Subcutaneous abdominal adipose tissue (tissue), 5 donors: ENCODE data around the gene KRT74.
A peak's percentile ranks its signal among the peaks of the same experiment; 100 is the strongest.

Experiments used
- H3K27ac ChIP-seq: one replicate; pipeline ENCODE4 v1.7.0; 2013; ENCODE audit warnings: low read depth, mild to moderate bottlenecking, inconsistent platforms, low read length, moderate library complexity
- H3K27me3 ChIP-seq, 5 donors: one replicate each; pipeline ENCODE4 v1.7.0; 2013; ENCODE audit warnings: low read length in 5 of 5, inconsistent platforms in 1 of 5; ENCODE audit not compliant: control insufficient read depth in 5 of 5, insufficient read depth in 4 of 5
- H3K36me3 ChIP-seq, 5 donors: one replicate each; pipeline ENCODE4 v1.7.0; 2013; ENCODE audit warnings: low read length in 5 of 5; ENCODE audit not compliant: control insufficient read depth in 5 of 5, insufficient read depth in 5 of 5
- H3K4me1 ChIP-seq, 5 donors: one replicate each; pipeline ENCODE4 v1.7.0; 2013; ENCODE audit warnings: low read length in 5 of 5, mild to moderate bottlenecking in 3 of 5, moderate library complexity in 1 of 5; ENCODE audit not compliant: control insufficient read depth in 5 of 5, insufficient read depth in 5 of 5
- H3K4me3 ChIP-seq, 5 donors: one replicate each; pipeline ENCODE4 v1.7.0; 2013; ENCODE audit warnings: low read length in 5 of 5, low read depth in 1 of 5
- H3K9ac ChIP-seq, 5 donors: one replicate each; pipeline ENCODE4 v1.7.0; 2013; ENCODE audit warnings: low read length in 5 of 5, mild to moderate bottlenecking in 4 of 5, moderate library complexity in 3 of 5
- H3K9me3 ChIP-seq, 5 donors: one replicate each; pipeline ENCODE4 v1.7.0; 2013; ENCODE audit warnings: low read length in 5 of 5; ENCODE audit not compliant: control insufficient read depth in 5 of 5
- donor health status: healthy.
- donor health status: healthy.
- donor health status: healthy.
- donor health status: healthy.
- donor health status: healthy.

The KRT74 gene

DNA sequence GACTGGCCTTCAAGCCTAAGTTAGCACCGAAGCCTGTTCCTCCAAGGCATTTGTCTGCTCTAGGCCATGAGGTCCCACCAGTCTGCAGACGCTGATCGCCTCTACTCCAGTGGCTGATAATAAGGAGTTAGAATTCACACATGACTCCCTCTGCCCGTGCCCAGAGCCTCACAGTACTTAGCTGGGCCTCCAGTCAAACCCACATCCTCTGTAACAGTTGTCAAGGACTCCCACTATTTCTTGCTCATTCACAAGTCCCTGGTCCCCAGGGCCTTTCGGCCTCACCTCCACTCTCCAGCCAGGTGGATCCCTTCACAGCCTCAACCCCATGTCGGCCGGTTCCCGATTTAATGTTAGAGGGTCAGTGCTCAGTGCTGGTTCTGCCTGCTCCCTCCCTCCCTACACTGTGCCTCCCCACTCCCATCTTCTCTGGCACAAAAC, 47.1 kb downstream of the KRT74 start:
- Histone ChIP-seq H3K4me1 (peaks cover 3 to 33% (median 21%) of the 10 kb centered on the region in 5 donors), H3K36me3 (no peaks in the 10 kb centered on the region), H3K27me3 (peaks cover 0 to 3% (median 0%) of the 10 kb centered on the region in 5 donors), H3K4me3 (no peak overlapping the region), H3K9ac (no peak overlapping the region), H3K9me3 (no peaks in the 10 kb centered on the region), H3K27ac (no peak overlapping the region)

DNA sequence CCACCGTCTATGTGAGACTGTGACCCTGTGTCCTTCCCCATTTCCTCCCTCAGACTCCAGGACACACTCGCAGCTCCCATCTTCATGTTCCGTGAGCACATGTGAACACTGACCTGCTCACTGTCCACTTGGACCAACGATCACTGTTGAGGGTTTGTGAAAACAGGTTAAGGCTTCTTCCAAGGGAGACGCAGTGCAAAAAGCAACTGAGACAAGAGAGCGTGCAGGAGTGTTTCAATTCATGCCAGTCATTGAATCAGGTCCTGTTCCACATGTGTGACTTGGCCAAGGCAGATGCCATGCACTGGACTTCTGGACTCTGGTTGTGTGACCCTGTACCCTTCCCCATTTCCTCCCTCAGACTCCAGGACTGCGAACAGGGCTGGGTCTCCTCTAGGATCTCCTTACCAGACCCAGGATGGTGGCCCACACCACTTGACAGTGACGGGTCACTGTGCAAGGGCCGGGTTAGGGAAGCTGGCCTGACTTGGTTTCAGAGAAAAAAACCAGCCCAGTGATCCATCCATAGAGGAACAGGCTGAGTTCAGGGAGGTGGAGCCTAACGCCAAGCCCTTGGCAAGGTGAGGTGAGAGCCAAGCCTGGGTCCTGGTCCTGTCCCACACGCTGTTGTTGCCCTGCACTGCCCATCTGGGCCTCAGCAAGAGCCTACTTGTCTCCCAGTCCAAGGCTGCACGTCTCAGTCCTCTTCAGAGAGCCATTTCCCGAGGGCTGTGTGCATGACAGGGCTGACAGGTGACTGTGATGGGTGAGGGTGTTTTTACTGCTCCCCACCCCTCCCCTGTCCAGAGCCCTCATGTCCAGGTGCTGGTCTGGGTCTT, 47.8 kb downstream of the KRT74 start:
- no peaks in the 10 kb centered on the region for H3K9me3 ChIP-seq
- peaks cover 0 to 3% (median 0%) of the 10 kb centered on the region in 5 donors for H3K27me3 ChIP-seq
- no peak overlapping the region for H3K27ac ChIP-seq
- no peak overlapping the region for H3K4me3 ChIP-seq
- no peaks in the 10 kb centered on the region for H3K36me3 ChIP-seq
- no peak overlapping the region for H3K9ac ChIP-seq
- peaks cover 3 to 38% (median 27%) of the 10 kb centered on the region in 5 donors for H3K4me1 ChIP-seq

DNA sequence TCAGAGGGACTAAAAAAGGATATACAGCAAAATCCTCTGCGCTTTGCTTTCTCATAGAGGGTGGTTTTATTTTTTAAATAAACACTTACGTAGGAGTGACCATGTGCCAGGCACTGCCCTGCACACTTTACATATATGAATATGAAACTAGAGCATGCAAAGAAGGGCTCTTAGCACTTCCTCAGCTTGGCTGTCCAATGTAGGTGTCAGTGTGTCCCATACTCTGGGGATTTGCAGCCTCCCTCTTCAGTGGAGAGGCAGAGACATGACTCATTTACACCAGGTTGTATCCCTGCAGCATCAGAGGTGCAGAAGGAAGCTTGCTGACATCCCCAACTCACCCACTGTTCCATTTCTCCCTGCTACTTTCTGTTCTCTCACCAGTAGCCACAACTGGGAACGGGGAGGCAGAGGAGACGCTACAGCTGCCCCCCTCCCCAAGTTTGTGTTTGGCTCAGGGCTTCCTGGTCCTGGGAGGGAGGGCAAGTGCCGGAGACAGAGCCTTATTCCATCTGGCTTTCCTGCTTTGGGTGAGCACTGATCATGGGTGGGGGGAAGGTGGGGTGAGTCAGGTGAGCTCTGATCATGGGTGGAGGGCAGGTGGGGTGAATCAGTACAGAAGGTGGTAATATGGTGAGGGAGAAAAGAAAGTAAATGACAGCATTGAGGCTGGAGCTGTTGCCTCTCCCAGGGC, 48.6 kb downstream of the KRT74 start:
- no peak overlapping the region for H3K4me3 ChIP-seq
- peaks cover 0 to 3% (median 0%) of the 10 kb centered on the region in 5 donors for H3K27me3 ChIP-seq
- H3K27ac ChIP-seq = no peak overlapping the region
- H3K36me3 ChIP-seq = no peaks in the 10 kb centered on the region
- peaks cover 3 to 42% (median 28%) of the 10 kb centered on the region in 5 donors for H3K4me1 ChIP-seq
- no peak overlapping the region for H3K9ac ChIP-seq
- no peaks in the 10 kb centered on the region for H3K9me3 ChIP-seq

DNA sequence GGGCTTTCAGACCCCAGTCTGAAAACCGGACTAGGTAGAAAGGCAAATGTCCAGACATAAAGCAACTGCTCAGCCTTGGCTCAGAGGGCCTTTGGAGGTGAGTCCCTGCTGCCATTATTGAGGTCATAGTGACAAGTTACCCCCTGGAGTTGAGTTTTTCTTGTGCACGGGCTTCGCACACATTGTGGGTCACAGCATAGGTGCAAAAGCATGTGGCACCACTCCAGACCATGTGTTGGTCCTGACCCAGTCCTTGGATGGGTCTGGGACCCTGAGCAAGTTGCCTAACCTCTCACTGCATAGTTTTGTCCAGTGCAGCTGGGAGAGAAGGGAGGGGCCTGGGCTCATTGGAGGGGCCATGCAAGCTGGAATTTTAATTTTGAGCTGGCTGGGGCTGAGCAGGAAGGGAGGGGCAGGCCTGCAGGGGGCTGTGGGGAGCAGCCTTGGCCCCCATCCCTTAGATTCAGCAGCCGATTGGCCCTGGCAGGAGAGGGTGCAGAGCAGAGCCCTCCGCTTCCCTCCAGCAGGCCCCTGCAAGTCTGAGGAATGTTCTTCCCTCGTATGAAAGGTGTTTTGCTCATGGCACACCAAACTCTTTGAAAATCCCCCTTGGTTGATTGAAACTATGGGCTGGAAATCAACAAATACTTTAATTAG, 49.3 kb downstream of the KRT74 start:
- Histone ChIP-seq H3K36me3 (no peaks in the 10 kb centered on the region), H3K9me3 (no peaks in the 10 kb centered on the region), H3K4me3 (no peak overlapping the region), H3K27ac (no peak overlapping the region), H3K4me1 (peaks cover 3 to 42% (median 28%) of the 10 kb centered on the region in 5 donors), H3K9ac (no peak overlapping the region), H3K27me3 (no peaks in the 10 kb centered on the region)

DNA sequence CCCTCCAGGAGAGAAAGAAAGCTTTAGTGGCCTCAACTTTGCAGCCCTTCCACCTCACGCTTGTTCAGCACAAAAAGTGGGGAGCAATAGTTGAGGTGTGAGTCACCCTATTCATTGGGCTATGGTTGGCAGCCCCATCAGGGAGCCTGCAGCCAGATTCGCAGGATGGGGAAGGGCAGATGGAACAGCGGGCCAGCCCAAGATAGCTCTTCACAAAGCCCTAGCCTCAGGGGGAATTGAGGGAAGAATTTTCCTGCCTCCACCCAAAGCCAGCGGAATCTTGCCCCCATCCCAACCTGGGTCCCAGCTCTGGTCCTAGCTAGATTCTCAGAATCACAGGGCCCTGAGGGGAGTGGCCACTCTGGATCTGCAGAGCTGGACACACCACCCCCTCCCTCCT, 49.8 kb downstream of the KRT74 start:
- Histone ChIP-seq H3K9ac (no peak overlapping the region), H3K36me3 (no peaks in the 10 kb centered on the region), H3K27ac (no peak overlapping the region), H3K4me1 (peaks cover 3 to 42% (median 28%) of the 10 kb centered on the region in 5 donors), H3K4me3 (no peak overlapping the region), H3K9me3 (no peaks in the 10 kb centered on the region), H3K27me3 (no peaks in the 10 kb centered on the region)

DNA sequence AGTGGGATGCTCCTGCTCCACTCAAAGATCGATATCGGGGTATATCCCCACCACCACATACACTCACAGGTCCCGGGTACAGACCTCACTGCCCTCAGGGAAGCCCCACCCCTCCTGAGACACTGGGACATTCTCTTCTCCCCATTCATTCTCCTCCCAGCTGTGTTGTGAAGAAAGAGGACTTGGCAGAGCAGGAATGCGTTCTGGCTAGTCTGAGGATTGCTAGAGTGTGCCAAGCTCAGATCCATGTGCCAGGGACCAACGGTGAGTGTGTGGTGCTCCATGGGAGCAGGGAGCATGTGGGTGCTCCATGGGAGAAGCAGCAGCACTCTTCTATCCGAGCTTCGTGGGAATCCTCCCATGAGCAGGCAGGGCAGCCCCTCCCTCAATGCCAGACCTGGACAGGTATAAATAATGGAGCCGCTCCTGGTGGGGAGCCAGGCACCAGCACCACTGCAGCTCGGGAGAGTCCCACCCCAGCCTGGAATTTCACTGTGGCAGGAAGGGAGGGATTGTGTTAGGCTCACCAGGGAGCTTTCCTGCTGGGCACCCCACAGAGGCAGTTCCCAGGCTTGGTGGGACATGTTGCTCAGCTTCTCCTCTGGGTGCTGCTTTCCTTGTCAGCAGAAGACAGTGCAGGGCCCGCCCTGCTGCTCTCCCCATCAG, 51.2 kb downstream of the KRT74 start:
- Histone ChIP-seq H3K4me1 (peaks cover 3 to 36% (median 28%) of the 10 kb centered on the region in 5 donors), H3K27ac (peak overlapping the region; percentile 54)

DNA sequence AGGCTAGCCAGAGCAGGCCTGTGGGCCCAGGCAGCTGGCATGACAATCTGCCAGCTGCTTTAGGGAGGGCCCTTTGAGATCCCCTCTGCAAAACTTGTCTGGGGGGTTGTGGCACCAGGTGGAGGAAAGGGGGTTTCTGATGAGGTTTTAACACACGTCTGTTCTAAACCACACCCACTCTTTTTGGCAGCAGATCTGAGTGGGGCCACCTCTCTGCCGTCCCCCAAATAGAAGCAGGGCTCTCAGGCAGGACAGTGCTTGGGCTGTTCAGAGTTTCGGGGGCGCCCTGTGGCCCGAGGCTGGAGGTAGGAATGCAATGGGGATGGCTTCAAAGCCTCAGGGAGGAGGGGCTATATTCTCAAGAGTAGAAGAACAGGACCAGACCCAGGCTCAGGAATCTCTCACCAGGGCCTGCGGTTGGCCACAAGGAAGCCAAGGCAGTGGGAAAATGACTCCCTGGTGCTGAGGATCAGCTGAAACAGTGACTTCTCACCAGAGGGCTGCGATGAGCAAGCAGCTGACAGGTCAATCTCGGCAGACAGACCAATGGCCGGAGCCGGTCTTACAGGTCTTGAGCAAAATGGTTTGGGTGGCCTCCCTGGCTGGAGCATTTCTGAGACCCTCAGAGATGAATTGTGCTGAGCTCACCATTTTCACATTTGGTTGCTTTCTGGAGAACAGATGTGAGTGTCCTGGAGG, 51.9 kb downstream of the KRT74 start:
- Histone ChIP-seq H3K4me1 (peaks cover 3 to 40% (median 30%) of the 10 kb centered on the region in 5 donors), H3K27ac (peak overlapping the region; percentile 54)

More for the DNA sequence above, 51.2 kb downstream of the KRT74 start:
- no peak overlapping the region for H3K9ac ChIP-seq
- H3K4me3 ChIP-seq = no peak overlapping the region
- H3K27me3 ChIP-seq = no peaks in the 10 kb centered on the region
- no peaks in the 10 kb centered on the region for H3K36me3 ChIP-seq
- H3K9me3 ChIP-seq = no peaks in the 10 kb centered on the region

DNA sequence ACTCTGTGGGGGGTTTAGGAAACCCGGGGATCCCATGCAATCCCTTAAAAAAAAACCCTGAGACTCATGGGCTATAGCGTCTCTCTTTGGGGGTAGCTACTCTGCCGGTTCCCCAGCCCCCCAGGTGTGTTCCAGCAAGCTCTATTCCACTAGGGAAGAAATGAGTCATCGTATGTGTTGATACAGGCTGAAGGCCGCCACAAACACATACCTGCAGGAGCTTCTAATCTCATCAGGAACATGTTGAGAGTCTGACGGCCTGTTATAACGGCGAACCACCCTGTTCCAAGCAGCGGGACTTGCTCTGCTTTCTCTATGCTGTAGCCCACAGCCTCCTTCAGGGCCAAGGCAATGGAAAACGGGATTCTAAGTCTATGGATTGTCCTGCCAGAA, 52.5 kb downstream of the KRT74 start:
- Histone ChIP-seq H3K27ac (peak overlapping the region; percentile 54), H3K4me1 (peaks cover 3 to 45% (median 36%) of the 10 kb centered on the region in 5 donors), H3K9ac (no peak overlapping the region), H3K4me3 (no peak overlapping the region), H3K27me3 (no peaks in the 10 kb centered on the region), H3K9me3 (no peaks in the 10 kb centered on the region), H3K36me3 (no peaks in the 10 kb centered on the region)

More for the DNA sequence above, 51.9 kb downstream of the KRT74 start:
- H3K4me3 ChIP-seq = no peak overlapping the region
- H3K27me3 ChIP-seq = no peaks in the 10 kb centered on the region
- no peak overlapping the region for H3K9ac ChIP-seq
- no peaks in the 10 kb centered on the region for H3K36me3 ChIP-seq
- no peaks in the 10 kb centered on the region for H3K9me3 ChIP-seq
